Measurements from ENCODE around the gene GBX2. TPM values are rescaled to one million over a fixed set of nuclear protein-coding genes. Genes with fewer than 3 reads are reported as not detected.

The GBX2 gene
- total and polyA plus RNA-seq, 2 experiments from 2014 or later: 0.31 to 0.89 TPM

- H3K27ac ChIP-seq: no peak overlapping the region
- H3K4me3 ChIP-seq: no peak overlapping the region
- no peak for DNase-seq (ENCODE audit: low read depth in 1 of 2, low spot score in 1 of 2)
- TF ChIP-seq, protein P1, sequence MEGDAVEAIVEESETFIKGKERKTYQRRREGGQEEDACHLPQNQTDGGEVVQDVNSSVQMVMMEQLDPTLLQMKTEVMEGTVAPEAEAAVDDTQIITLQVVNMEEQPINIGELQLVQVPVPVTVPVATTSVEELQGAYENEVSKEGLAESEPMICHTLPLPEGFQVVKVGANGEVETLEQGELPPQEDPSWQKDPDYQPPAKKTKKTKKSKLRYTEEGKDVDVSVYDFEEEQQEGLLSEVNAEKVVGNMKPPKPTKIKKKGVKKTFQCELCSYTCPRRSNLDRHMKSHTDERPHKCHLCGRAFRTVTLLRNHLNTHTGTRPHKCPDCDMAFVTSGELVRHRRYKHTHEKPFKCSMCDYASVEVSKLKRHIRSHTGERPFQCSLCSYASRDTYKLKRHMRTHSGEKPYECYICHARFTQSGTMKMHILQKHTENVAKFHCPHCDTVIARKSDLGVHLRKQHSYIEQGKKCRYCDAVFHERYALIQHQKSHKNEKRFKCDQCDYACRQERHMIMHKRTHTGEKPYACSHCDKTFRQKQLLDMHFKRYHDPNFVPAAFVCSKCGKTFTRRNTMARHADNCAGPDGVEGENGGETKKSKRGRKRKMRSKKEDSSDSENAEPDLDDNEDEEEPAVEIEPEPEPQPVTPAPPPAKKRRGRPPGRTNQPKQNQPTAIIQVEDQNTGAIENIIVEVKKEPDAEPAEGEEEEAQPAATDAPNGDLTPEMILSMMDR (IDR thresholded peaks at IDR 0.05; ENCODE audit: low read depth, low read length): no peak
- H3K27me3 ChIP-seq: no peaks in the 10 kb centered on the region
- no peaks in the 10 kb centered on the region for H3K36me3 ChIP-seq
- no peaks in the 10 kb centered on the region for H3K9me3 ChIP-seq (ENCODE audit: low read depth)
- peaks cover 9% of the 10 kb centered on the region for H3K4me1 ChIP-seq (ENCODE audit: low read depth)
Observed at GRCh38 chr2:236117861-236118269, 50.3 kb downstream of the GBX2 start.

DNA sequence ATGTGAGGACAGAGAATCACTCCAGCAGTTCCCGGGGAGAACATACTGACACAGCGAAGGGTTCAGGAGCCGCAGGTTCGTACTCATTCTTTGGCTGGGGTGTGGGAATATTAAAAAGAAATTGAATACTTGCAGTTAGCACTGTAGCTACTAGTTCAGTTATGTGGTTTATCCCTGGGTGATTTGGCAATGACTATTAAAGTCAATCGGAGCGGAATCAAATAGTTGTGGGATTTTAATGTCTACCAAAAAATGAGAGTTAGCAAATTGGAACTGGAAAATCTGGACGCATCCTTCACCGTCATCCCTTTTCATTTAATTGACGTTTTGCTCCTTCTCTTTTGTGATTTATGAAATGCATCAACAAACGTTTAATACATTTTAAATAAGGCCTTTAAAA is 50.8 kb downstream of the GBX2 start:
- Histone ChIP-seq H3K36me3 (no peaks in the 10 kb centered on the region), H3K27me3 (no peaks in the 10 kb centered on the region), H3K27ac (no peak overlapping the region), H3K4me3 (no peak overlapping the region), H3K4me1 (ENCODE audit: low read depth) (peaks cover 9% of the 10 kb centered on the region), H3K9me3 (ENCODE audit: low read depth) (no peaks in the 10 kb centered on the region)
- no peak for DNase-seq (ENCODE audit: low read depth in 1 of 2, low spot score in 1 of 2)
- TF ChIP-seq, protein P1 (IDR thresholded peaks at IDR 0.05; ENCODE audit: low read depth, low read length): no peak

Other genes with a start within 250 kb of the GBX2 start
- gene ASB18, start 96.0 kb upstream of the GBX2 start, total RNA-seq: 0.07 TPM in 1 of 2 replicates, not detected in the other
- 0.70 TPM in 1 of 2 replicates, not detected in the other for gene ASB18, start 96.0 kb upstream of the GBX2 start, polyA plus RNA-seq